IPS-11a (cell line): ENCODE data around the gene TSC22D3.
"Not testable (repeated sequence)": the region's sequence is repeated elsewhere in the genome, so short reads cannot be mapped to it uniquely, and the experiment has no call there.

ENCODE experiments used
- H3K4me3 ChIP-seq: one replicate; pipeline ENCODE4 v1.5.1; 2013; ENCODE audit warnings: low read depth, low read length, control low read depth

TSC22D3 gene

DNA sequence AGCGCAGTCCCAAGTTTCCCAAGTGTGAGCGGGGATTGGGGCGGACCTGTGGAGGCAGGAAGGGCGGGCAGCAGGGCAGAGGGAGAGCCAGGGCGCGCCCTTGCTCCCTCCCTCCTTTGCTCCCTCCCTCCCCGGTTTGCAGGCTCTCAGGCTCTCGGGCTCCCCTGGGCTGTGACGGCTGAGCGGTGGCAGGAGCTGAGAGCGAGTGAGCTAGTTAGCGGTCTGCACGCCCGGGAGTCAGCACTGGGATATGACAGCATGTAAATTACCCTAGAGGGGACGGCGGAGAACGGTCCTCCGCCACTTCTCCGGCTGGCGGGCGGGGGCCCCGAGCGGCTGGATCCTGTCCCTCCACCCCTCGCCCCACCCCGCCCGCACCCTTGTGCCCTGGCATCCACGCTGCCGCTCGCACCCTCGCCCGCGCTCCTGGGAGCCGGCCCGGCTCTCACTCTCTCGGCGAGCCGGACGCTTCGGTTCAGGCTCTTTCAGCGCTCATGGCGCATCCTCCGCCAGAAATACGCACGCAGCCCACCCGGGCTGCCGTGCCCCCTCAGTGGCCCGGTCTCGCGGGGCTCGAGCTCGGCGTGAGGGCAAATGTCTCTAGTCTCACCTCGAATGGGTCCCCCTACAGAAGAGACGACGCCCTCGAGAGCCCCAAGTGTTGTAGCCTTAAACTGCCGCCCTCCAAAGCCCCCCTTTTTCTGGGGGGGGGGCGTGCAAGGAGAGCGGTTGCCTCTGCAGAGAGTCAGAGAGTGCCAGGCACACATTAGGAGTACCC is at the start of gene TSC22D3:
TSS of gene TSC22D3 (minus strand) at position 54 of the 778 bp plus-strand sequence. CDS start 368 bp downstream, outside the sequence.
- H3K4me3 ChIP-seq = peak within 1 kb of the TSS; percentile 17

DNA sequence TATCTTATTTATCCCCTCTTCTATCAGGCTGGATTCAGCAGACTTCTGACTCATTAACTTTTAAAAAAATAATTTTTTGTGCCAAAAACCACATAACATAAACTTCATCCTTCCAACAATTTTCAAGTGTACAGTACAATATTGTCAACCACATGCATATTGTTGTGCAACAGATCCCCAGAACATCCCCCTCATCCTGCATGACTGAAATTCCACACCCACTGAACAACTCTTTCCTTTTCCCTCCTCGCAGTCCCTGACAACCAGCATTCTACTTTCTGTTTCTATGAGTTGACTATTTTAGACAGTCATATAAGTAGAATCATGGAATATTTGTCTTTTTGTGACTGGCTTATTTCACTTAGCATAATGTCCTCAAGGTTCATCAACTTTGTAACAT is 47.9 kb upstream of the TSC22D3 start:
- no peak overlapping the region for H3K4me3 ChIP-seq

DNA sequence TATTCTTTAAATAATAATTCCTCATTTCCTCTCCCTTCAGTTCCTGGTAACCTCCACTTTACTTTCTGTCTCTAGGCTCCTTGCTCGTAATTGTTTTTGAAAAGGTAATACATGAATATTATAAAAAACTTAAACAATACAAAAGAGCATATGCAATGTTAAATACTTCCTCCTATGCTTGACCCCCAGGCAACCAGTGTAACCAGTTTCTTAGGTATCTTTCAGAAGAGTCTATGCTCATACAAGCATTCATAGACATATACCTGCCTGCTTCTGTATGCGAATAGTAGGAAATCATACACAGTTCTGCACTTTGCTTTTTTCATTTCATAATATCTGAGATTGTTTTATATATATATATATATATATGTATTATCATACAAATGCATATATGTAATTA is 47.5 kb upstream of the TSC22D3 start:
- no peak overlapping the region for H3K4me3 ChIP-seq

DNA sequence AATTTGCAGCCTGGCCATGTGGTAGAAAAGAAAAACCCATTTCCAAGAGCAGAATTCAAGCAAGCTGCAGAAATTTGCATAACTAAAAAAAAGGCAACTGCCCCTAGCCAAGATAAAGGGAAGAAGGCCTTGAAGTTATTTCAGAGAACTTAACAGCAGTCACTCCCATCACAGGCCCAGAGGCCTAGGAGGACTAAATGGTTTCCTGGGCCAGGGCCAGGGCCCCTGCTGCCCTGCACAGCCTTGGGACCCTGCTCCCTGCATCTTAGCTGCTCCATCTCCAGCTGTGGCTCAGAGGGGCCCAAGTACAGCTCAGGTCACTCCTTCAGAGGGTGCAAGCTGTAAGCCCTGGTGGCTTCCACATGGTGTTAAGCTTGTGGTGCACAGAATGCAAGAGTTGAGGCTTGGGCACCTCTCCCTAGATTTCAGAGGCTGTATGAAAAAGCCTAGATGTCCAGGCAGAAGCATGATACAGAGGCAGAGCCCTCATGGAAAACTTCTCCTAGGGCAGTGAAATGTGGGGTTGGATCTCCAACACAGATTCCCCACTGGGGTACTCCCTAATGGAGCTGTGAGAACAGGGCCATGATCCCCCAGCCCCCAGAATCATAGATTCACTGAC is 43.4 kb upstream of the TSC22D3 start:
- H3K4me3 ChIP-seq = no peak overlapping the region

DNA sequence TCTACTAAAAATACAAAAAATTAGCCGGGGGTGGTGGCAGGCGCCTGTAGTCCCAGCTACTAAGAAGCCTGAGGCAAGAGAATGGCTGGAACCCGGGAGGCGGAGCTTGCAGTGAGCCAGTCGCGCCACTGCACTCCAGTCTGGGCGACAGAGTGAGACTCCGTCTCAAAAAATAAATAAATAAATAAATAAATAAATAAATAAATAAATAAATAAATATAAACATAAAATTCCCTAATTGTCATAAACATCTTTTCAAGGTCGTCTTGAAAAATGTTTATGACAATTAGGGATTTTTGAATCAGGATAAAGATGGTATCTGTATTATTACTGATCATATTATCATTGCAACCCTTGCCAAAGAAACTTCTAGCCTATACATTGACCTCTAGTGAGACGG is 34.5 kb upstream of the TSC22D3 start:
- not testable (repeated sequence) for H3K4me3 ChIP-seq

DNA sequence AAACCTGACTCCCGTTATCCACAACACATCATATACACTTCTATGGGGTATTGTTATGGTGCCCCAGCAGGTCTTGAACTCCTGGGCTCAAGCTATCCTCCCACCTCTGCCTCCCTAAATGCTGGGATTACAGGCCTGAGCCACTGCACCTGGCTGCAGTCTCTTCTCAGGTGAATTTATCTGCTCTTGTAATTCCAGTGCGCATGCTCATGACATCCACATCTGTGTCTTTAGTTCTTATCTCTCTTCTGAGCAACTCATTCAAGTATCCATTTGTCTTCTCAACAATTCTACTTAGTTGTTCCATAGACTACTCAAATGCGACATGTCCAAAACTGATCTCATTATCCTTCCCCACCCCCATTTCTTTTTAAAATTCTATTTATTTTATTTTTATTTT is 29.6 kb upstream of the TSC22D3 start:
- H3K4me3 ChIP-seq = no peak overlapping the region

DNA sequence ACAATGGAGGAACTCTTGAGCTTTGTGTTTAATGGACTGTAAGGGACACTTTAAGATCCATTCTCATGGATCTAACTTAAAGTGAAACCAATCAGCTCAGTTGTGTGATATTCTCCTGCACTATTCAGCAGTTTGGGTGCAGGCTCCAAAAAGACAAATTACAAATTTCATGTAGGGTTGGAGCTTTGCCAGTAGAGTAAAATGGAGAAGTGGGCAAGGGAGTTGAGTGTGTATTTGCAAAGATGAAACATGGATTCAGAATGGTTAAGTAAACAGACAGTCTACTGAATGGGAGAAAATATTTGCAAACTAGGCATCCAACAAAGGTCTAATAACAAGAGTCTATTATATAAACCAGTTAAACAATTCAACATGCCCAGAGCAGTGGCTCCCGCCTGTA is 28.8 kb upstream of the TSC22D3 start:
- no peak overlapping the region for H3K4me3 ChIP-seq

DNA sequence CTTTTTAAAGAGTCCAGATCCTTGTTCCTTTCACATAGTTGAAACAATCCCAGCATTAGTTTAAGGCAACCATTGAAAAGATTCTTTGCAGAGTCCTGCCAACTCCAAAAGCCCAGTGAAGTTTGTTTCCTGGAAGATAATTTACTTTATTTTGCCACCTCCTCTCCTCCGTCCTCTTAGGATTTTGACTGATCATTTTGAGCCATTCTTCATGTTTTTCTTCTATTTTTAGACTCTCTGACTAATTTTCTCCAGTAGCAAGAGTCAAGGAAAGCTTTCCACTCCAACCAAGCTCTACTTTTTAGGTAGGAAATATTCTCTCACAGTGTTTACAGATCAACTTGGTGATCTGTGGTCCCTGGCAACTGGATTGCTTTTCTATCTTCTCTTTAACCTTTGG is 12.2 kb upstream of the TSC22D3 start:
- no peak overlapping the region for H3K4me3 ChIP-seq

DNA sequence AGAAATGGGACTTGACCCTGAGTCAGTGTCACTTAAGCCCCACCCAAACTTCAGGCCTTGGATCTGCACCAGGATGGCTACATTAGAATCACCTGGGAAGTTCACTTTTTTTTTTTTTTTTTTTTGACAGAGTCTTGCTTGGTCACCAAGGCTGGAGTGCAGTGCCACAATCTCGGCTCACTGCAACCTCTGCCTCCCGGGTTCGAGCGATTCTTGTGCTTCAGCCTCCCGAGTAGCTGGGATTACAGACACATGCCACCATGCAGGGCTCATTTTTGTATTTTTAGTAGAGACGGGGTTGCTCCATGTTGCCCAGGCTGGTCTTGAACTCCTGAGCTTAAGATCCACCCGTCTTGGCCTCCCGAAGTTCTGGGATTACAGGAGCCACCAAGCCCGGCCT is 4.9 kb upstream of the TSC22D3 start:
- no peak overlapping the region for H3K4me3 ChIP-seq

DNA sequence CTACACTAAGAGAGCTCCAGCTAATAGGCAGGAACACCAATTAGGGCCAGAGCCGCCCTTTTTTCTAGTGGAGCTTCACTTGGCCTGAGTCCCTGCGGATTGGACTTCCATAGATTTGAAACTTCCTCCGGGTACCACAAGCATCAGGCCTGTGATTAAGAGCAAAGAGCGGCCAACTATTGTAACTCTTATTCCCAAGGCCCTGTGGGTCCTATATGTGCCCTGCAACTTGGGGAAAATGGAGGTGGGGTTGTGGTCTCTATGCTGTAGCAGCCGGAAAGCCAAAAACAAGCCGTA is 1.9 kb upstream of the TSC22D3 start, which contains the start of gene NCBP2L:
TSS of gene NCBP2L (plus strand) at position 198 of the 297 bp plus-strand sequence. CDS start 16,488 bp downstream, outside the sequence.
- H3K4me3 ChIP-seq = peak within 1 kb of the TSS; percentile 0

DNA sequence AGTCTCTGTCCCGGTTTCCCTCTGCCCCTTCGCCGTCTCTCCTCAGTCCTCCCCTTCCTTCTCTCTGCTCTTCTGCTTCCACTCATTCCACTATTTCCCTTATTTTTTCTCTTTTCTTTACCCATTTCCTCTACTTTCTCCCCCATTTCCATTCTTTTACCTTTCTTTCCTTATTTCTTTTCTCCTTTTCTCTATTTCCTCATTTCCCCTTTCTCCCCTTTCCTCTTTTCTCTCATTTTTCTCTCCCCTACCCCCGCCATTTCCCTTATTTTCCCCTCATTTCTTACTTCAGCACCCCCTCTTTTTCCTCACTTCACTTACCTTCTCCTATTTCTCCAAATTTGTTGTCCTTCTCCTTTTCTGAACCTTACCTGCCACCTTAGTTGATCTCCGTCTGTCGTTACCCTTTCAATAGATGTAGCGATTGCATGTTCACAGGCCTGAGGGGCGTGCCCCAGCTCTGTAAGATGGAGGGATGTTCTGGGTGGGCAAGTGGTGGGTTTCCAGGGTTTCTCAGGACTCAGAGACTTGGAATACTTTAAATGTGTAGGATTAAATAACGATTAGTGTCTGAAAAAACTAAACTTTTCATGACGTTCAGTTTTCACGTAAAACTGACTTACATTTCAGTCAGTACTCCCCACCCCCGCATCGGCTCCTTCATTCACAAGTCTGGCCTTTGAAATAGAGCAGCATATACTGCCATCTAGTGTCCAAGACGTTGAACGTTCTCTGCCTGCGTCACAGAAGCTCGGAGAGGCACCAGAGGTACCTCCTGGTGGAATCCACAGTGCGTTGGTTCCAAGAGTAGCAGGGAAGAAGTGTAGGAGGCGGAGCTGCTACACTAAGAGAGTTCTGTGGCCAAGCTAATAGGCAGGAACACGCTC is 1.3 kb upstream of the TSC22D3 start:
- peak overlapping the region; percentile 0 for H3K4me3 ChIP-seq

DNA sequence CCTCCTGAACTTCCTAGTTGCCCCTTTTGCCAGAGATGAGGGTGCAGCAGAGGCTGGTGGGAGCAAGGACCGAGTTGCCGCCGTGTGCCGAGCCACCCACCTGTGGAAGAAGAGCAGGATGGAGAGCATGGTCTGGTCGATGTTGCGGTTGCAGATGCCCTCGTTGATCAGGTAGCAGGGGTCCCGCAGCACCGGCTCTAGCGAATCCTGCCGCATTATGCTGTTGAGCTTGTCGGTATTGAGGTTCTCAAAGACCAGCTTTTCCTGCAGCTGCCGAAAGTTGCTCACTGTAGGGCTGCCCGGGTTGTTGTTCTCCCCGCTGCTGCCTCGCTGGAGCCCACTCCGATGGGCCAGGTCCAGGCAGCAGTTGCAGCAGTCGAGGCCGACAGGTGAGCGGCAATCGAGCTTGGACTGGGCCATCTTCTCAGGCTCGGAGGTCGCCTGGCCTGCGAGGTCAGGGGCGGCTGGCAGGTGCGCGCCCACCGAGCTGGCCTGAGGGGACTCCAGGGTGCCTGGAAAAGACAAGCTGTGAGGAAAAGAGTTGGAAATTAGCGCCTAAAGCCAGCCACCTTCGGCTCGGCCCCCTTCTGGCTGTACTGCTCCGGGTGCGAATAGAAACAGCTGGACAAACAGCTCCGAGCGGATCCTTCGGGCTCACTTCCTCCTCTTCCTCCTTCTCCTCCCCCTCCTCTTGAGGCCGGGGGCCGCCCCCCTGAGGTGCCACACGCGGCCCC is 420 bp downstream of the TSC22D3 start:
- peak overlapping the region; percentile 17 for H3K4me3 ChIP-seq

DNA sequence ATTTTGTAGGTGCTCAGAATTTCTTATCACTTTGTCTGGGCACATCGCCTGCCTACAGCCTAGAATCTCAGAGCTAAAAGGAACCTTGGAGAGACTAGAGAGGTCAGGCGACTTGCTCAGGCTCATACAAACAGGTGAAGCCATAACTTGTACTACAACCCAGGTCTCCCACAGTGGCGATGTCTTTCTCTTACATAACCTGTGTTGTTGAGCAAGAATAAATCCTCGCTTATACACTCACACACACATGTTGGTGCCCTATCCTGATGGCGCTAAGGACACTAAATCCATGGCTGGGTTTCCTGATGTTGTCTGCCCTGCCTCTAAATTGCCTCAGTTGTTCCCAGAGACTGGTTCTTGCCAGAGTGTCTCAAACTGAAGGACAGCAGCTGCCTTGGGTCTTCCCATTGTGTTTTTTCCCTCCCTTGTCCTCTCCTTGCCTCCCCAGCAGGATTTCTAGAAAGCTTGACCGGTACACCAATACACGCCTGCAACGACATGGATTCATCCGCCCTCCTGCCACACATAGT is 1.6 kb downstream of the TSC22D3 start:
- H3K4me3 ChIP-seq = no peak overlapping the region

DNA sequence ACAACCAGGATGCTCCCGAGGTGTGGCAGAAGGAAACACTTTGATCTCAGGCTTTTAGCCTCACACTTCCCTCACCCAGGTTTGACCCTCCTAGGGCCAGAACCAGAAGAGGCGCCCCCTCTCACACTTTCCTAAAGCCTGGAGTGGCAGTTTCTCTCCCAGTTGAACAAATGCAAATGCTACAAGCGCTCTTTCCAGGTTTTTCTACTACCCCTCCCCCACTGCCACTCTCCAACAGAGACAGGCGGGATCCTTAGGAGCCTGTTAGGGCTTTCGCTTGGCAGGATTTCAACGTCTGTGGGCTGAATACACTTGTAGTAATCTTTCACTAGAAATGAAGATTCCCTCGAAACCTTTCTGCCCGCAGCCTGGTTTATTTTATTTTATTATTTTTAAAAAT is 2.4 kb downstream of the TSC22D3 start:
- no peak overlapping the region for H3K4me3 ChIP-seq

DNA sequence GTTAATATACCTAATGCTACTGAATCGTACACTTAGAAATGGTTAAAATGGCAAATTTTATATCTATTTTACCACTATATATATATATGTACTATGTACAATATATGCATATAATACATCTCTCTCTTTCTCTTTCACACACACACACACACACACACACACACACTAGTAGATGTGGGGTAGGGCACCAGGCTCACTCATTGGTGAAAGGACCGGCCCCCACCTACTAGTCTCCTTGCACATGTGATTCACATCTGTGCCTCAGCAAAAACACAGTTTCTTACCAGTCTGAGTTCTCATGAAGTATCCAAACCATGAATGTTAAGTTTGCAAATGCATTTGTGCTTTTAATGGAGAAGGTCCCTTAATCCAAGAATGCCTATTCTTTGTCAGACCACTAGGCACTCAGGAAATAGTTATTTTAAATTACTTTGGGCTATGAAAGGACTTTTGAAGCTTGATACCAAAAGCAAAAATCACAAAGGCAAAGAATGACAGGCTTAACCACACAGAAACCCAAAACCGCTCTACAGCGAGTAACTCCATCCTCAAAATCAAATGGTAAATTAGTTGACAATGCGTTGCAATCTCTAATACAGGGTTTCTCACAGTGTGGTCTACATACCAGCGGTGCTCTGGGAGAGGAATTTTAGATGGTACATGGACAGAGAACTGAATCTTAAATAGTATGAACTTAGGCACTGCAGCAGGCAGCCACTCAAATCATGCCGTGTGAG is 5.8 kb downstream of the TSC22D3 start:
- H3K4me3 ChIP-seq = no peak overlapping the region

DNA sequence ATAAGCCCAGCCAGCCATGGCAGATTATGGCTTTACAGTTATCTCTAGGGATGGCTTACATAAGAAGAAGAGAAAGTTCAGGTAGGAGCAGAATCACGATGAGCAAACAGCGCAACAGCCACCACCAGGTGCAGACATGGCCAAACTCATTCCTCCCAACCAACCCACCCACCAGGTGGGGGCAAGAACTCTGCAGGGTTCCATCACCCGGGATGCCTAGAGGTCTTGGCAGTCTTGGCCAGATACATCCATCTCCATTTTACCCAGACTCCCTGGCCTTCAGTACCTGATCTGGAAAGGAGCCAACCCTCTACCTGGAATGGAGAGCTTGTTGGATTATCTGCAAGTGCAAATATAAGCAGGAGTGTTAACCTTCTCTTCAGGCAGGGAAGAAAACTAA is 7.5 kb downstream of the TSC22D3 start:
- no peak overlapping the region for H3K4me3 ChIP-seq

DNA sequence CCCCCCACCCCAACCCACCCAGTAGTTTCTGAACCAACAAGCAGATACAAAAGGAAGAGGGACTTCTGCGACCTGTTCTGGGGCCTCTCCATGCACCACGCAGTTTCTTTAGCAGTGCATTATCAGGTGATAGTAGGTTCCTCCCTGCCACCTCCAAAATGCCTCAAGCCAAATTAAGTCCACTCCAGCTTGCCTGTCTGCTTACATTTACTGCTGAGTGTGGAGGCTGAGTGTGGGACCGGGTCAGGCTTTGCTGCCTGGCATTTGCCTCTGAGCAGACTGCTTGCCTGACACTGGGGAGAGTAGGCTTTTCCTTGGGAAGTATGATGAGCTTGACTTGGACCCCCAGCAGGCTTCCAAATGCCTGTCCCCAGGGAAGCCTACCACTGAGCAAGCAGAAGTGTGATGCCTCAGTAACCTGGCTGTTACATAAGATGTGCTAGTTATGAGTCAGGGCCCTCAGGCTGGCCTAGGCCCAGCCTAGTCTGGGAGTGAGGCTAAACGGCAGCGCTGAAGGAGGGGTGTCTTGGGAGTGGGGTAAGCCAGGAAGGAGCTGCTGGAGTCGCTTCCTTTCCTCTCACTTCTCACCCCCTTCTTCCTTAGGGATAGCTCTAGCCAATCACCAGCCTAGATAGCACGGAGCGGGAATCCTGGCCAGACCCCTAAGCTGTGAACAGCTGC is 9.0 kb downstream of the TSC22D3 start:
- no peak overlapping the region for H3K4me3 ChIP-seq

DNA sequence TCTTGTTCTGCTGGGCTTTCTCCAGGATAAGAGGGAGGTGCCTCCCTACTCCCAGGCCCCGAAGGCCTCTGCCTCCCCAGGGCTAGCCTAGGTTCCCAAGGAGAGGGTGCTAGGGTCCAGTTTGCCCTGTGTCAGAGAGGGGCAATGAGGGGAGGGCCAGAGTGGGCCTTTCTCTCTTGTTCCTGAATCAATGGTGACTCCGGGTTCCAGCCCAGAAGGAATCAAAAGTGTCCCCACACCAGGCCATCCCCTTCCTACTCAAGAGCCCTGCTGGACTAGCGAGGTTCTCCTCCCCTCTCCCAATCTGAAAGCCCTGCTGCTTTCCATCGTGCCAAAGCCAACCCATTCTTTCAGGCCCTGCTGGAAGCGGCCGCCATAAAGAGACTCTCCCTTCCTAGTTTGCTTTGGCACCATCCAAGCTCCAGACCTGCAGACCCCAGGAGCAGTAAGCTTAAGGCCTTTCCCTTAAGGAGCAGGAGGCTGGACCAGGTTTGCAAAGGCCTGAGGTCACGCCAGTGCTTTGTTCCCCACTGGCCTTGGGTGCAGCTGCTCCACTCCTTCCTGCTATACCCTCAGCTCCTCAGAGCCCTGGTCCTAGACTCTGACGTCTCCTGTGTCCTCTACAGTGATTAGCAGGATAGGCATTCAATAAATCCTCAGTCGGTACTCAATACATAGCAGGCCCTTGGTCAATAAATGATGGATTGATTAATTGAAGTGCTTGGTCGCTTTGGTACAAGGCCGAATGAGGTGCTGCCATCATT is 10.6 kb downstream of the TSC22D3 start:
- H3K4me3 ChIP-seq = no peak overlapping the region

DNA sequence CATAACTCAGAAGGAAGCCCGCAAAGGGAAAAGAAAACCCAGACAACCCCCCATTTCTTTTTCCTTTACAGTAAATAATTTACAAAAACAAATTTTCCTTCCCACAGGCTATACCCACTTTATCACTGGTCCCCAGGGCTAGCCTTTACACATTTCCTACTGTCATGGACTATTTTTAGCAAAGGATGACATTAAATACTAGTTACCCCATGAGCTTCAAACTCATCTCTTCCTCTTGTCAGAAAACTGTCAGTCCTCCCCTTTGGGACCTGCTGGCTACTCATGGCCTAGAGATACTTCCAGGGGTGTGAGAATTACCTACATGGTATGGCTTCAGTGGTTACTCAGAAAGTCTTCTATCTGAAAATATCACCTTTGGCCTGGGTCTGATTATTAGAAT is 11.9 kb downstream of the TSC22D3 start:
- H3K4me3 ChIP-seq = no peak overlapping the region
